Measurements from ENCODE around the gene DCHS2.
A peak's percentile ranks its signal among the peaks of the same experiment; 100 is the strongest.

The DCHS2 gene

GRCh38 chr4:154399259-154399974 is 92.2 kb downstream of the DCHS2 start:
- ATAC-seq (ENCODE audit: low read depth) (no peak; the same call in 2 of the 3 replicates), DNase-seq (ENCODE audit: low spot score) (no peak)
- peak; percentile 45 for TF ChIP-seq CTCF (IDR thresholded peaks at IDR 0.05; ENCODE audit: poor library complexity, severe bottlenecking)
- Histone ChIP-seq H3K4me1 (ENCODE audit: insufficient read depth, poor library complexity, severe bottlenecking) (no peaks in the 10 kb centered on the region), H3K9me3 (ENCODE audit: severe bottlenecking) (no peaks in the 10 kb centered on the region), H3K36me3 (ENCODE audit: low read depth) (no peaks in the 10 kb centered on the region), H3K4me3 (ENCODE audit: severe bottlenecking) (no peak overlapping the region), H3K27me3 (ENCODE audit: insufficient read depth, poor library complexity, severe bottlenecking) (no peaks in the 10 kb centered on the region), H3K27ac (ENCODE audit: poor library complexity, severe bottlenecking) (no peak overlapping the region)

- H3K27ac ChIP-seq (ENCODE audit: poor library complexity, severe bottlenecking): no peak overlapping the region
- no peaks in the 10 kb centered on the region for H3K9me3 ChIP-seq (ENCODE audit: severe bottlenecking)
- DNase-seq (ENCODE audit: low spot score) (no peak), ATAC-seq (ENCODE audit: low read depth) (no peak)
- H3K27me3 ChIP-seq (ENCODE audit: insufficient read depth, poor library complexity, severe bottlenecking): no peaks in the 10 kb centered on the region
- H3K4me3 ChIP-seq (ENCODE audit: severe bottlenecking): no peak overlapping the region
- TF ChIP-seq CTCF (IDR thresholded peaks at IDR 0.05; ENCODE audit: poor library complexity, severe bottlenecking): no peak
- H3K36me3 ChIP-seq (ENCODE audit: low read depth): no peaks in the 10 kb centered on the region
- H3K4me1 ChIP-seq (ENCODE audit: insufficient read depth, poor library complexity, severe bottlenecking): no peaks in the 10 kb centered on the region
These were observed 101.3 kb downstream of the DCHS2 start for GRCh38 chr4:154390324-154390723.

- no peak for TF ChIP-seq CTCF (IDR thresholded peaks at IDR 0.05; ENCODE audit: poor library complexity, severe bottlenecking)
- no peaks in the 10 kb centered on the region for H3K4me1 ChIP-seq (ENCODE audit: insufficient read depth, poor library complexity, severe bottlenecking)
- DNase-seq (ENCODE audit: low spot score) (no peak), ATAC-seq (ENCODE audit: low read depth) (no peak)
- H3K27me3 ChIP-seq (ENCODE audit: insufficient read depth, poor library complexity, severe bottlenecking): no peaks in the 10 kb centered on the region
- no peaks in the 10 kb centered on the region for H3K9me3 ChIP-seq (ENCODE audit: severe bottlenecking)
- no peak overlapping the region for H3K4me3 ChIP-seq (ENCODE audit: severe bottlenecking)
- H3K27ac ChIP-seq (ENCODE audit: poor library complexity, severe bottlenecking): no peak overlapping the region
- H3K36me3 ChIP-seq (ENCODE audit: low read depth): no peaks in the 10 kb centered on the region
These were observed 102.5 kb downstream of the DCHS2 start for GRCh38 chr4:154389148-154389547.

GRCh38 chr4:154384012-154384411 is 107.6 kb downstream of the DCHS2 start:
- Histone ChIP-seq H3K27ac (ENCODE audit: poor library complexity, severe bottlenecking) (no peak overlapping the region), H3K36me3 (ENCODE audit: low read depth) (no peaks in the 10 kb centered on the region), H3K4me1 (ENCODE audit: insufficient read depth, poor library complexity, severe bottlenecking) (no peaks in the 10 kb centered on the region), H3K27me3 (ENCODE audit: insufficient read depth, poor library complexity, severe bottlenecking) (no peaks in the 10 kb centered on the region), H3K9me3 (ENCODE audit: severe bottlenecking) (no peaks in the 10 kb centered on the region), H3K4me3 (ENCODE audit: severe bottlenecking) (no peak overlapping the region)
- ATAC-seq (ENCODE audit: low read depth) (no peak), DNase-seq (ENCODE audit: low spot score) (no peak)
- no peak for TF ChIP-seq CTCF (IDR thresholded peaks at IDR 0.05; ENCODE audit: poor library complexity, severe bottlenecking)

GRCh38 chr4:154376486-154376885 is 115.1 kb downstream of the DCHS2 start:
- no peaks in the 10 kb centered on the region for H3K4me1 ChIP-seq (ENCODE audit: insufficient read depth, poor library complexity, severe bottlenecking)
- no peak for DNase-seq (ENCODE audit: low spot score)
- no peak overlapping the region for H3K27ac ChIP-seq (ENCODE audit: poor library complexity, severe bottlenecking)
- ATAC-seq (ENCODE audit: low read depth): no peak
- no peaks in the 10 kb centered on the region for H3K36me3 ChIP-seq (ENCODE audit: low read depth)
- TF ChIP-seq CTCF (IDR thresholded peaks at IDR 0.05; ENCODE audit: poor library complexity, severe bottlenecking): no peak
- H3K9me3 ChIP-seq (ENCODE audit: severe bottlenecking): no peaks in the 10 kb centered on the region
- peaks cover 5% of the 10 kb centered on the region for H3K27me3 ChIP-seq (ENCODE audit: insufficient read depth, poor library complexity, severe bottlenecking)
- H3K4me3 ChIP-seq (ENCODE audit: severe bottlenecking): no peak overlapping the region

All from RWPE2 (cell line).